Measurements from ENCODE around the gene B4GALT5.
"Not testable (repeated sequence)": the region's sequence is repeated elsewhere in the genome, so short reads cannot be mapped to it uniquely, and the experiment has no call there.

Gene B4GALT5

GRCh38 chr20:49656304-49656703 is 57.4 kb downstream of the B4GALT5 start:
- DNase-seq = no peak

DNA sequence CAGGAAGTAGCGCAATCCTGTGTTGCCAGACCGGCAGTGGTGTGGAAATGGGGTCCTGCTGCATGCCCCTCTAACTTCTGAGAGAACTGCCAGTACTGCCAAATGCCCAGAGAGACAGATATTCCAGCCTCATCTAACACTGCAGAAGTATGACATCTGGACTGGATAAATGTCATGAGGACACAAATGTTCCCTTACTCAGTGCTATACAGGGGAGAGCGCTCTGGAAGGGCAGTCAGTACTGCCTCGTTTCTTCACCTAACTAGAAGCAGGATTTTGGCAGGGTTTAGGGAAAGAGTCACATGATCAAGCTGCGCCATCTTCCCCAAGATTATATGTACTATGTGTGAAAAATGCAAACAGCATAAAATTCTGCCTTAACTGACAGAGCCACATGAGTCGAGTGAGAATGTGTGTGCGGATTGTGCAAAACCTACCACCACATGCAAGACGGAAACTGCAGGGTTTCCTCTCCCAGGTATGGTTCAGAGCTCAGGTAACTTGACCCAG is 59.7 kb downstream of the B4GALT5 start:
- DNase-seq = no peak

GRCh38 chr20:49649672-49650071 is 64.0 kb downstream of the B4GALT5 start:
- DNase-seq = no peak

GRCh38 chr20:49647550-49647949 is 66.1 kb downstream of the B4GALT5 start:
- no peak for DNase-seq

DNA sequence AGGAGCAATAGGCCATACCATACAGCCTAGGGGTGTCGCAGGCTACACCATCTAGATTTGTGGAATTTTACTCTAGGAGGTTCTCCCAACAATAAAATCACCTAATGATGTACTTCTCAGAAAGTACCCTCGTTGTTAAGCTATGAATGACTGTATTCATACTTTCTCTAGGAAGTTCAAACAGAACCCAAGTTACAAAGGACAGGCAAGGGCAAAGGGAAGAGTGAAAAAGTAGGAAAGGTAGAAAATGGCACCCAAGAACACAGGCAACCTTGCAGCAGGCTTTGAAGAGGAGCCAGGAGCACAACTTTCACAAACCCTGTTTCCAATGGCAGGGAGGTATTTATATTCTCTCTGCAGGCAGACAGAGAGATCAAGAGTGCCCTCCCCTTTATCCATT is 67.2 kb downstream of the B4GALT5 start:
- DNase-seq = no peak

DNA sequence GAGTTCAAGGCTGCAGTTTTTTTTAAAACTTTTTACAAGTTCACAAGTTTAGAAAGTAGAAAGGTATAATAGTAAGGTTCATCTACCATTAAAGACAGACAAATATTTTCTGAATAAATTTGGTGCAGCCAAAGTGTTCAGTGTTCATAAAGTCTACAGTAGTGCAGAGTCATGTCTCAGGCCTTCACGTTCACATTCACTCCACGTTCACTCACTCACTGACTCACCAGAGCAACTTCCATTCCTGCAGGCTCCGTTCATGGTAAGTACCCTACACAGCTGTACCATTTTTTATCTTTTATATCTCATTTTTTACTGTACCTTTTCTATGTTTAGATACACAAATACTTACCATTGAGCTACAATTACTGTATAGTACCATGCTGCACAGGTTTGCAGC is 67.6 kb downstream of the B4GALT5 start:
- no peak for DNase-seq

GRCh38 chr20:49644980-49645565 is 68.6 kb downstream of the B4GALT5 start:
- no peak for DNase-seq

DNA sequence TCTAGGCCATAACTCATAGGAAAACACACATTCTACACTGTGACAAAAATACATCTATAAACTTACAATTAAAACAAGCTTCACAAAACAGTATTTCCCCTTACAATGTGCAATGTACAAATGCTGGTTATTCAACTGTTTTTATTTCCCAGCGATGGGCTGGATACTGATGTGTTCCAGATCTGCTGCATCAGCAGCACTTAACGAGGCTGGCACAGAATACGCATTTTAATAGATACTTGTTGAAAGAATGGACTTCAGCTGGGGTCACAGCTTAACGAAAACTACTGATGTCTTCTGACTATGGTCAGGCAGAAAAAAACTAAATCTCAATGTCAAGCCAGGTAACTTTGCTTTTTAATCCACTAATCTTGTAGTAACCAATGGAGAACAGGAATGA is 70.9 kb downstream of the B4GALT5 start:
- no peak for DNase-seq

GRCh38 chr20:49641683-49642656 is 71.7 kb downstream of the B4GALT5 start:
- DNase-seq = no peak

GRCh38 chr20:49637046-49637637 is 76.5 kb downstream of the B4GALT5 start:
- DNase-seq = no peak

GRCh38 chr20:49636447-49636846 is 77.2 kb downstream of the B4GALT5 start:
- DNase-seq = no peak

DNA sequence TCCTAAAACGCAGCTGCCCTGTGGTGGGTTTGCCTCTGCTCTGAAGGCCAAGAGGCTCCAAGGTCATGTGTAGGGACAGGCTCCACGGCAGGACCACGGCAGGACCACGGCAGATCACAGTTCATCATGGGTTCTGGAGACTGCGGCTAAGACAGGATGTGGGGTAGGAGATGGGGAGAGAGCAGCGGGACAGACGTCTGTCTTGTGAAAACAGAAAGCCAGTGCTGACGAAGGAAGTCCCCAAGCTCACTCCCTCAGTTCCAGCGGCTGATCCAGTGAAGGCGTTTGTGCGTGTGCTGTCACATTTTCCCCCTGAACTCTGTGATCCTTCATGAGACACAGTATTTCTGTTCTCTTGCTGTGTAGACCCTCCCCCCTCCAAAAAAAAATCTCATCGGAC is 77.8 kb downstream of the B4GALT5 start:
- no peak for DNase-seq

GRCh38 chr20:49635166-49635565 is 78.5 kb downstream of the B4GALT5 start:
- DNase-seq = no peak

DNA sequence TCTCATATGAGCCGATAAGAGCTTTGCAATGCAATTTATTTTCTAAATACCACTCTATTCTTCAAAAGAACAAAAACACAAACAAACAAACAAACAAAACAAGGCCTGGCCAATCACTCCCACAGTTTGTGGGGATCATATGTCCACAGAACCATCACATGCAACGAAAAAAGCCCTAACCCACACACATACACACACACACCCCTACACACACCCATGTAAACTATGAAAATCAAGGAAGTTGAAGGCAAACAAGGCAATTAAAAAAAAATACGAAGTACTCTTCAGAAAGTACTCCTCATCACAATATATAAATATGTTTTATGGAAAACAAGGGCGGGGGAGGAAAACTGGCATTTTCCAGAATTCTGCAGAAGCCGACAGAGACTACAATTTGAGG is 79.6 kb downstream of the B4GALT5 start:
- DNase-seq = no peak

- DNase-seq = no peak
Observed at GRCh38 chr20:49633643-49634042, 80.0 kb downstream of the B4GALT5 start.

GRCh38 chr20:49633023-49633422 is 80.7 kb downstream of the B4GALT5 start:
- DNase-seq = no peak

DNA sequence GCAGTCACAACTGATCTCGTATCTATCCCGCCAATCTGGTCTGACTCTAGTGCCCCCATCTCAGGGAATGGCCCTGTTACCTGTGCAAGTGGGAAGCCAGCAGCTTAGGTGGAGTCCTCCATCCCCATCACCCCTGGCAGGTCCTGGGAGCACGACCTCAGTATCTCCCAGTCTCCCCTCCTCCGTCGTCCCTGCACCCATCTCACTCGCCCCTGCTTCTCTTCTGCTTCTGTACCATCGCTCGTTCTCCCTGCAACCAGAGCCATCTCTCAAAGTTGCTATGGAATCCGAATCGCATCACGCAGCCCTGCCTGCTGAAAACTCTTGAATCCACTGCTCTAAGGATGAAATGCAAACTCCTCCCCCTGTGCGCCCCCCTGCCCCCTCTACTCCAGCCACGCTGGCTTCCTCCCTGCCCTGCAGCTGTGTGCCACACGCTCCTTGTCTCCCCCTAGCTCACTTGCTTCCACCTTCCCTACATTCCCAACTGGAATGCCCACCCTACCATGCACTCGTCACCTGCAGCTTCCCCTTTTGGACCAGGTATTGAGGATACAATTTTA is 81.7 kb downstream of the B4GALT5 start:
- DNase-seq = no peak

GRCh38 chr20:49631061-49631716 is 82.5 kb downstream of the B4GALT5 start:
- no peak for DNase-seq

GRCh38 chr20:49630396-49630951 is 83.2 kb downstream of the B4GALT5 start:
- no peak for DNase-seq

DNA sequence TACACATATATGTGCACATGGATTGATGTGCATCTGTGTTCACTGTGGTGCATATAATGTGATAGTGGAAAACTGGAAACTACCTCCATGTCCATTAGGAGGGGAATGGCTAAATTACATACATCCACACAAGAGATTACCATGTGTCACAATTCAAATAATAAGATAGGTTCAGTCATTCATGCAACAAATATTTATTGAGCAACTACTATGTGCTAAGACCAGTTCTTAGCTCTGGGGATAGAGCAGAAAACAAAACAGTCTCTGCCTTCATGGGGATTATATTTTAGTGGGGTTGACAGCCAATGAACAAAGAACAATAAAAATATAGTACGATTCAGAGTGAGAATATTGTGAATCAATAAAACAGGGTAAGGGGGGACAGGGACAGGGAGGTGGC is 84.1 kb downstream of the B4GALT5 start:
- DNase-seq = no peak

DNA sequence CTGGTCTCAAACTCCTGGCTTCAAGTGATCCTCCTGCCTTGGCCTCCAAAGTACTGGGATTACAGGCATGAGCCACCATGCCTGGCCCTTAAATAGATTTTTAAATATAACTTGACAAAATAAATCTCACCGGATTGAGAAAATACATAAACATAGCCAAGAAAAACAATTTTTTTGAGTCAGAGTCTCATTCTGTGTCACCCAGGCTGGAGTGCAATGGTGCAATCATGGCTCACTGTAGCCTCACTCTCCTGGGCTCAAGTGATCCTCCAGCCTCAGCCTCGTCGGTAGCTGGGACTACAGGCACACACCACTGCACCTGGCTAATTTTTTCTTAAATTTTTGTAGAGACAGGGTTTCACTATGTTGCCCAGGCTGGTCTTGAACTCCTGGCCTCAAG is 85.4 kb downstream of the B4GALT5 start:
- not testable (repeated sequence) for DNase-seq

DNA sequence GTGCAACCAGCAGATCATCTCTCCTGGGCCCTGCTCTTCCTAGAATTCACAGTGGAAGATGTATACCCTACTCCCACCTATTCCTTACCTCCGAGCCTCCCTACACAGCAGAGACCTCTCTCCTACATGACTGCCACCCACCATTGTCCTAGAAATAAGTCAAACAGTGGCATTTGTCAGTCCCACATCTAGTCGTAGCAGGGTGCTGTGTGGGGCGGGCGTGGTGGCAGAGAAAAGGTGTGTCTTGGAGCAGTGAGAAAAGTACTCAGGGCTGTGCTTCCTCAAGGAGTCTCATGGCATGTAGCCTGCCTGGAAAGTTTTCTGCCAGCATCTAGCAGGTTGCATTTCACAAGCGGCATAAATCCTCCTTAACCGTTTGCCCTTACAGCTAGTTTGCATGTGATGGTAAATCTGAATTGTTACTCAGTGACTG is 86.3 kb downstream of the B4GALT5 start:
- no peak for DNase-seq

All from activated T-cell treated with anti-CD3 and anti-CD28 coated beads, Interleukin-2, amount 50 U/mL, for 48 hours (primary cell).